Activated CD8-positive, alpha-beta memory T cell treated with anti-CD3 and anti-CD28 coated beads, Interleukin-2, amount 10 ng/mL, durations not matched to agents 7 days and 5 days (primary cell): Measurements from ENCODE around the gene RUBCNL. TPM values are rescaled to one million over a fixed set of nuclear protein-coding genes. Genes with fewer than 3 reads are reported as not detected.

Experiments
- ATAC-seq: fragments of 150-1000 bp; cut with Tn5 transposase; one replicate; pipeline ENCODE4 v1.10.0; 2021; ENCODE audit warnings: moderate library complexity
- CTCF ChIA-PET: fragments of 350-600 bp; sonication (Branson Sonifier 250); formaldehyde crosslinking; loops from one replicate; lab custom pipeline; 2021; ENCODE audit warnings: antibody characterized with exemption; lab: Charles Lee
- DNase-seq: peaks from one replicate; pipeline ENCODE4 v3.0.0-alpha.2; 2020
- H3K27ac Mint-ChIP-seq: one replicate; pipeline ENCODE4 v1.8.0; 2021; ENCODE audit warnings: mild to moderate bottlenecking, mixed read lengths
- H3K27me3 Mint-ChIP-seq: one replicate; pipeline ENCODE4 v1.8.0; 2021; ENCODE audit warnings: mixed read lengths
- H3K36me3 Mint-ChIP-seq: one replicate; pipeline ENCODE4 v1.8.0; 2021; ENCODE audit warnings: mild to moderate bottlenecking, mixed read lengths
- H3K4me1 Mint-ChIP-seq: one replicate; pipeline ENCODE4 v1.8.0; 2021; ENCODE audit warnings: mixed read lengths
- H3K4me3 Mint-ChIP-seq: one replicate; pipeline ENCODE4 v1.8.0; 2021; ENCODE audit warnings: mild to moderate bottlenecking, moderate library complexity, mixed read lengths
- H3K9me3 Mint-ChIP-seq: one replicate; pipeline ENCODE4 v1.8.0; 2022; ENCODE audit warnings: low read depth, mixed read lengths
- total RNA-seq, 2 experiments: library from RNA; stranded (reverse); gene quantifications; one replicate each; pipeline ENCODE4 v1.2.3, GENCODE V29; 2021

Gene RUBCNL
- total RNA-seq, 2 experiments from 2014 or later: not detected

DNA sequence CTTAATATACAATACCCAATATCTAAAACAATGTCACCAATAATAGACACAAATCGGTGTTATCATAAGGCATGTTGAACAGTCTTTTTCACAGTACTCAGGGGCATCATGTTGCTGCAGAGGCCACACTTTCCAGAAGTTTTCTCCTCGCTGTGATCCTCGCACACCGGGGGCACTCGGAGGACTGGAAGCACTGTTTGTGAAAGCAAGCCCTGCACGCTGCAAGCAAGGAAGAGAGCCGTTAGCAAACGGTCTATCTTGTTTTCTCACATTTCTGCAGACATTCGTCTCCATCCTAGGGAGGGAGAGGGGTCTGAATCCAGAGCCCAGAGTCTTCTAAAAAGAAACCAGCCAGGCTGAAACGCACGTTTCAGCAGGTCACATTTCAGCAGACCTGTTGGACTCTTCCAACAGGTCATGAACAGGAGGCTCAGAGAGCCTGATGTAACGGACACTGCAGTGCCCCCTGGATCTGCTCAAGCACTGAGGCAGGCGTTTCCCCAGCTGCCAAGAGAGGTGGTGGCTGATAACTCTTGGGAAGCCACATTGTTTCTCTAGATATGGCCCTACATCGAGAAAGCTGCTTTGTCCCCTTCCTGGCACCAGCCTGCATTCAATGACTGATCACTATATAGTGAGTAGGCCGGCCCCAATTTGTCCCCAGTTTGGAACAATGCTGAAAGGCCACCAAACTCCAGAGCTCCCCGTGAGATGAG is 43.6 kb downstream of the RUBCNL start:
- Mint-ChIP-seq H3K27me3 (no peaks in the 10 kb centered on the region), H3K36me3 (peaks cover 3% of the 10 kb centered on the region), H3K9me3 (peaks cover 2% of the 10 kb centered on the region), H3K4me1 (peaks cover 27% of the 10 kb centered on the region), H3K4me3 (no peak overlapping the region), H3K27ac (no peak overlapping the region)
- CTCF ChIA-PET: no interaction called here
- DNase-seq: no peak
- ATAC-seq: no peak

DNA sequence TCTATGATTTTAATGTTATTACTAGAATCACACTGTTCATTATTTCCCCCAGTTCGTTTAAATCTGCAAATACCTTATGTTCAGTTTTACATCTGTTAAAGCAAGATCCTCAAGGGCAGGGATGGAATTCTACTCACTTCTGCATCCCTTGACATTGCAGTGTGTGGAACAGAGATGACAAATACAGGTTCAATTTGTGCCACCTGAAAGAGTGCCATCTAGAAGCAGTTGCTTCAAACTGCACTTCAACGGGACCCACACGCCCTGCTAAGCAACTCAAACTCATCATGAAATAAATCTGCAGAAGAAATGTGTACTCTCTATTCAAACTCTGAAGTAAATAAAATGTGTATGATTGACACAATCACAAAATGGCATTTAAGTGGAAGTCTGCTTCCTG is 44.5 kb downstream of the RUBCNL start:
- Mint-ChIP-seq H3K27ac (no peak overlapping the region), H3K36me3 (peaks cover 2% of the 10 kb centered on the region), H3K27me3 (no peaks in the 10 kb centered on the region), H3K9me3 (no peaks in the 10 kb centered on the region), H3K4me3 (no peak overlapping the region), H3K4me1 (peaks cover 28% of the 10 kb centered on the region)
- no peak for ATAC-seq
- no peak for DNase-seq
- CTCF ChIA-PET: no interaction called here

DNA sequence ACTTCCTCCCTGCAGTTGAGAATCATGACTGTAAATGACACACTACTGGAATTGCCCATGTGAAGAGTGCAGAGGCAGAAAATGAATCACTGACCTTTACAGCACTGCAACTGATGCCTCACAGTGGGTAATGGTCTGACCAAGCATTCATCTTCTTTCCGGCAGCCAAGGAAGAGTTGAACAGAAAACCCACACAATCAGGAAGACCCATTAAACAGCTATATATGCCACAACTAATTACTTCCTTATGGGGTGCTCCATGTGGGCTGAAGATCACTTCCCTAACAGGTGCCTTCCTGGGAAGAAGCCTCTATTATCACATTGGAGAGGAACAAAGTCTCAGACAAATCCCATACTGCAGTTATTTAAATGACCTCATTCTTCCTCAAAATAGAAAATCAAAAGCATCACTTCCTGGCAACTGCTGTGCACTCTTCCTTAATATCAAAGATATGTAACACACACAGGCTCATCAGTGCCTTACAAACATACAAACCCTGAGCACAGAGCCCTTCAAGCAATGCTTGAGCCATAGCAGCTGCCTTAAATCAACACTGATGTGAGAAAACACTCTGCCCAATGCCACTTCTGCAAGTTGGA is 45.8 kb downstream of the RUBCNL start:
- peaks cover 28% of the 10 kb centered on the region for H3K4me1 Mint-ChIP-seq

DNA sequence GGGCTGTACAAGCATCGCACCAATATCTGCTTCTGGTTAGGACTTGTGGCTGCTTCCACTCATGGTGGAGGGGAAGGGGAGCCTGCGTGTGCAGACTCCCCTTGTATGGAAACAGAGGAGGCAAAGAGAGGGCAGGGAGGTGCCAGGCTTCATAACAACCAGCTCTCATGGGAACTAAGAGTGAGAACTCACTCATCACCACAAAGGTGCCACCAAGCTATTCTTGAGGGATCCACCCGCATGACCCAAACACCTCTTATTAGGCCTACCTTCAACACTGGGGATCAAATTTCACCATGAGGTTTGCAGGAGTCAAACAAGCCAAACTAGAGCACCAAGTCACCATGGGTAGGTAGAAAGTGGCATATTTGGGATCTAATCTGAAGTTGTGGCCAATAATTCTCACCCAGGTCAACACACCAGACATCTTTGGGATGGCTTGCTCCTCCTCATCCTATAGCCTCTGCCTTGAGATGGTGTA is 46.4 kb downstream of the RUBCNL start:
- H3K4me1 Mint-ChIP-seq: peaks cover 28% of the 10 kb centered on the region
- peaks cover 4% of the 10 kb centered on the region for H3K36me3 Mint-ChIP-seq
- ATAC-seq: peak; percentile 15
- no peak for DNase-seq
- H3K27ac Mint-ChIP-seq: peak overlapping the region; percentile 60
- H3K4me3 Mint-ChIP-seq: no peak overlapping the region
- CTCF ChIA-PET: no interaction called here
- no peaks in the 10 kb centered on the region for H3K27me3 Mint-ChIP-seq
- peaks cover 2% of the 10 kb centered on the region for H3K9me3 Mint-ChIP-seq

More for the DNA sequence above, 45.8 kb downstream of the RUBCNL start:
- Mint-ChIP-seq H3K36me3 (peaks cover 4% of the 10 kb centered on the region), H3K9me3 (peaks cover 2% of the 10 kb centered on the region), H3K27me3 (no peaks in the 10 kb centered on the region), H3K27ac (peak overlapping the region; percentile 60), H3K4me3 (no peak overlapping the region)
- ATAC-seq: peak; percentile 86
- DNase-seq: peak; percentile 55
- CTCF ChIA-PET: no interaction called here

DNA sequence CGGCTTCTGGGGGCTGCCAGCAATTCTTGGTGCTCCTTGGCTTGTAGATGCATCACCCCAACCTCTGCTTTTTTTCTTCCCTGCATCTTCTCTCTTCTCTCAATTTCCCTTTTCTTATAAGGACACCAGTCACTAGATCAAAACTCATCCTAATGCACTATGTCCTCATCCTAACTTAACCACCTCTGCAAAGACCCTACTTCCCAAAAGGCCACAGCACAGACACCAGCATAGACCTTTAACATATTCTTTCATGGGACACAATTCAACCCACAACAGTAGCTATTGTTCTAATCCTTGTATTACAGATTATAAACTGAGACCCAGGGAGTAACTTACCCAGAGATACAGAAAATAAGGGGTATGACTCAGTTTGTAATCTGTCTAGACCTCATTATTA is 47.0 kb downstream of the RUBCNL start:
- Mint-ChIP-seq H3K4me3 (no peak overlapping the region), H3K4me1 (peaks cover 28% of the 10 kb centered on the region), H3K9me3 (peaks cover 2% of the 10 kb centered on the region), H3K36me3 (peaks cover 4% of the 10 kb centered on the region), H3K27me3 (no peaks in the 10 kb centered on the region), H3K27ac (peak overlapping the region; percentile 11)
- ATAC-seq (no peak), DNase-seq (no peak)
- CTCF ChIA-PET: no interaction called here

DNA sequence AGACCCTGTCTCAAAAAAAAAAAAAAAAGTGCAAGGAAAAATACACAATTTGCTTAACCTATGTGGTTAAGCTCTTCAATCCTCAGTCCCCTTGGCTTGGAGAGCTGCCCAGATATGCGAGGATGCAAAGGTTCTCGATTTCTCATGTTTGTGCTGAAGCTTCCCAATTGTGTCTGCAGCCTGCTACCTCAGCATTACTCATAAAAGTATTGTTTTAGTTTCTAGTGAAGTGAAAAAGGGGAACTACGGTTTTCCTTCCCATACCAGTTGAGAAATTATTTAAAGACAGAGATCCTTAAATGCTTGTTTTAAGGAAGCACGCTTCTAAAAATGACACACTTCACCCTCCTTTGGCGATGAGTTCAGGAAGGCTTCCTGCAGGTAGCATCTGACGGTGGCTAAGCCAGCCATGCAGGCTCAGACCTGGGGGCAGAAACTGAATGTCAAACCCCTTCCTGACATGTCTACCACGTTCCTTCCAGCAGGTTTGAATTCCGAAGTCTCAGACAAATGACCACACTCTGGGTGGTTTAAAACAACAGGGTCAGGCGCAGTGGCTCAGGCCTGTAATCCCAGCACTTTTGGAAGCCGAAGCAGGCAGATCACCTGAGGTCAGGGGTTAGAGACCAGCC is 47.9 kb downstream of the RUBCNL start:
- peaks cover 2% of the 10 kb centered on the region for H3K9me3 Mint-ChIP-seq
- peaks cover 8% of the 10 kb centered on the region for H3K36me3 Mint-ChIP-seq
- H3K4me1 Mint-ChIP-seq: peaks cover 35% of the 10 kb centered on the region
- no peak for DNase-seq
- no peak overlapping the region for H3K4me3 Mint-ChIP-seq
- no peak overlapping the region for H3K27ac Mint-ChIP-seq
- CTCF ChIA-PET: no interaction called here
- no peak for ATAC-seq
- H3K27me3 Mint-ChIP-seq: no peaks in the 10 kb centered on the region

DNA sequence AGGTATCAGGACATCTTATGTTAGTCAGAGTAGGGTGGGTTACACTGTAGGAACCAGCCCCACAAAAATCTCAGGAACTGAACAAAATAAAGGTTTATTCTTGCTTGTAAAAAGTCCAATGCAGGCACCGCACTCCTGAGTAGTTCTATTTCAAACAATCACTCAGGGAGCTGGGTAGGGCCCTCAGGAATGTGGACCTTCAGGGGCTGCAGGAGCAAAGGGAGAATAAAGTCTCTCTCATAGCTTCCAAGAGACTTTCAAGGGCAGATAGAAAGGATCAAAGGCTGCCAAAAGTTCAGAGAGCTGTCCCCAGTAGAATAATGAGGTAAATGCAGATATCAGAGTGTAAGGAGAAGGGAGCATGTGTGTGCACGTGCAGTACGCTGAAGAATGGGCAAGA is 49.4 kb downstream of the RUBCNL start:
- no peak for ATAC-seq
- H3K27me3 Mint-ChIP-seq: no peaks in the 10 kb centered on the region
- CTCF ChIA-PET: interaction anchor here (1.1 kb wide), 1 partner anchor 16 kb away, joined by 3 read pairs; no protein-coding TSS in a partner anchor
- H3K4me3 Mint-ChIP-seq: no peak overlapping the region
- DNase-seq: no peak
- H3K36me3 Mint-ChIP-seq: peaks cover 8% of the 10 kb centered on the region
- peaks cover 46% of the 10 kb centered on the region for H3K4me1 Mint-ChIP-seq
- H3K9me3 Mint-ChIP-seq: peaks cover 2% of the 10 kb centered on the region
- no peak overlapping the region for H3K27ac Mint-ChIP-seq

DNA sequence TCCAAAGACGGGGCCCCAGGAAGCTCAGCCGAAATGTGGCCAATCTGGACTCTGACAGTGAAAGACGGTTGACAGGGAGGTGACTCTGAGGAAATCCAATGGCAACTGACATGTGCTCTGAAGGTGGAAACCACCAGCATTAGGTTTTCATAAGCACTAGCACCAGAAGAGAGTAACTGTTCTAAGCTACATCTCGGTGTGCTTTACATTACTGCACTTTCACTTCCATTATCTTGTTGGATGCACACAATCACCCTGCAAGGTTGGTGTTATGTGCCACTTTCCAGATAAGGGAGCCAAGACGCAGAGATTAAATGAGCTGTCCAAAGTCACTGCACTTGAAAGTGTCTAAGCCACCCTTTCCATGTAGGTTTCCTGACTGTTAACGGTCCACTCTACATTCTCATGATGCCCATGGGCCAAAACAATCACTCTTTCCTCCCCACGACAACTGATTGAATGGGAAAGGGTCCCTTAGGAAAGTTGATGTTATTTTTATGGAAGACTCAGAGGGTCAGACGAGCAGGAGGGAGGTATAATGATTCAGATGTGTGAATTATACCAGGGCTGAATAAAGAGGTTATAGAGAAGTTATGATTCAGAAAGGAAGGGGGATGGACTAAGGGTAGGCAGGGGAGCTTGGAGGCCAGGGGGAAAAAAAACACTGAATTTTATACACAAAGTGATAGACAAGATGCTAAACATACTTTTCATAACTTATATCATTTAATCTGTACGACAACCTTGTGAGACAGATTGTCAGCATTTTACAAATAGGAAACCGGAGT is 52.8 kb downstream of the RUBCNL start:
- DNase-seq: no peak
- CTCF ChIA-PET: interaction anchor here (1.9 kb wide), 1 partner anchor 13 kb away, joined by 9 read pairs; no protein-coding TSS in a partner anchor
- peaks cover 4% of the 10 kb centered on the region for H3K27me3 Mint-ChIP-seq
- ATAC-seq: no peak
- no peak overlapping the region for H3K4me3 Mint-ChIP-seq
- peaks cover 6% of the 10 kb centered on the region for H3K36me3 Mint-ChIP-seq
- peaks cover 2% of the 10 kb centered on the region for H3K9me3 Mint-ChIP-seq
- peaks cover 47% of the 10 kb centered on the region for H3K4me1 Mint-ChIP-seq
- peak overlapping the region; percentile 34 for H3K27ac Mint-ChIP-seq

DNA sequence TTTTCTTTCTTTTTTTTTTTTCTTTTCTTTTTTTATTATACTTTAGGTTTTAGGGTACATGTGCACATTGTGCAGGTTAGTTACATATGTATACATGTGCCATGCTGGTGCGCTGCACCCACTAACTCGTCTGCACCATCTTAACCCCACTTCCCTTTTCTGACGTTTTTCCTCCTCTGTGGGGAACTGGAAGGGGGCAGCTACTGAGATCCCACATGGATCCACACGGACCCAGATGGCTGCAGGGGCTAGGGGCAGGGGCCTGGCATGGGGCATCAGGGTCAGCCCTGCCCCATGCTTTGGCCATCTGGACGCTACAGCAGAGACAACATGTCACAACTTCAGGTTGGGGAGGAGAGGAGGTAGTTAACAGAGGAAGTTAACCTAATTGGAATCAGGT is 54.3 kb downstream of the RUBCNL start:
- DNase-seq (no peak), ATAC-seq (no peak)
- H3K4me3 Mint-ChIP-seq: no peak overlapping the region
- peaks cover 42% of the 10 kb centered on the region for H3K4me1 Mint-ChIP-seq
- no peak overlapping the region for H3K27ac Mint-ChIP-seq
- peaks cover 2% of the 10 kb centered on the region for H3K9me3 Mint-ChIP-seq
- peaks cover 6% of the 10 kb centered on the region for H3K36me3 Mint-ChIP-seq
- CTCF ChIA-PET: interaction anchor here (0.7 to 1.6 kb wide), 2 partner anchors 11 to 12 kb away, joined by 4 to 5 read pairs; no protein-coding TSS in a partner anchor
- H3K27me3 Mint-ChIP-seq: peaks cover 8% of the 10 kb centered on the region

DNA sequence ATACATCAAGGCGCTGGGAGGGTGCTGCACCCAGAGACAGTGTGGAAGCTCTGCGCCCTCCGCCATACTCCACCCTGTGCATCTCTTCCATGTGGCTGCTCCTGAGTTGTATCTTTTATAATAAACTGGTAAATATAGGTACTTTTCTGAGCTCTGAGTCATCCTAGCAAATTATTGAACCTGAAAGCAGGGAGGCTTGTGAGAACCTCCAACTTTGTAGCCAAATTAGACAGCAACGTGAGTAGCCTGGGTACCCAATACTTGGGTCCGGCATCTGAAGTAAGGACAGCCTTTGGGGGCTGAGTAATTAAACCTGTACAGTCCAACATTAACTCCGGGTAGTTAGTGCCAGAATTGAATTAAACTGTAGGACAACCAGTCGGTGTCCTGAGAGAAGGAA is 57.4 kb downstream of the RUBCNL start:
- no peaks in the 10 kb centered on the region for H3K9me3 Mint-ChIP-seq
- H3K27me3 Mint-ChIP-seq: peaks cover 8% of the 10 kb centered on the region
- ATAC-seq (no peak), DNase-seq (no peak)
- H3K36me3 Mint-ChIP-seq: peaks cover 2% of the 10 kb centered on the region
- H3K4me1 Mint-ChIP-seq: peaks cover 40% of the 10 kb centered on the region
- H3K4me3 Mint-ChIP-seq: no peak overlapping the region
- H3K27ac Mint-ChIP-seq: no peak overlapping the region
- CTCF ChIA-PET: interaction anchor here (1.7 to 1.9 kb wide), 3 partner anchors 8 to 706 kb away, joined by 3 to 6 read pairs (median 4); no protein-coding TSS in a partner anchor

DNA sequence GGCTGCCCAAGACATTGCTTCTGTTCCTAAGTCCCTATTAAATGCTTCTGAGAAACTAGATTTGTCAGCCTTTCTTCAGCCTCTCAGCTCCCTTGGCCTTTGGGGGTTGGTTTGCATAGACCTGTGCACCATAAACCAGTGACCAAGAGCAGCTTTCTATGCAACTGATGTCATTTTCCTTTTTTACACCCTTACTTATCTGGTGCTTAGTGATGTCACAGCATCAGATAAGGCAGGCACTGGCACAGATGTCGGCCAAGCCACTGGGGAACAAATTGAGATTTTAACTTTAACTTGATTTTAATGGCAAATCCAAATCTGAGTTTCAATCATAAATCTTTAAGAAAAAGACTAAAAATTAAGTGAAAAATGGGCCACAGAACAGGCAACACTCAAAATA is 59.8 kb downstream of the RUBCNL start:
- CTCF ChIA-PET: no interaction called here
- no peak for ATAC-seq
- no peak overlapping the region for H3K27ac Mint-ChIP-seq

DNA sequence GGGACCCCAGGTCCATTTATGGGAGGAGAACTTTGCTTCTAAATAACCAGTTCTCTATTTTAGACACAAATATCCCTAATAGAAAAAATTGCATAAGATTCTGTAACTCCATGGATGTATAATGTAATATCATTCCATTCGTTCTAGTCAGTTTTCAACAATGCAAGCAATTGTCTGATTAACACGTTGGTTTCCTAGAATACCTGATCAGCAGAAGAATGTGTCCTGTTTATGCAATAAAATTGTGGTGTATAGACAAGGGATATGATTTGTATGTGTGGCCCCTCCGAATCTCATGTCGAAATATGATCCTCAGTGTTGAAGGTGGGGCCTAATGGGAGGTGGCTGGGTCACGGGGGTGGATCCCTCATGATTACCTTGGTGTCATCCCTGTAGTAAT is 62.1 kb downstream of the RUBCNL start:
- Mint-ChIP-seq H3K36me3 (no peaks in the 10 kb centered on the region), H3K9me3 (no peaks in the 10 kb centered on the region), H3K27ac (no peak overlapping the region), H3K4me3 (no peak overlapping the region), H3K4me1 (peaks cover 20% of the 10 kb centered on the region), H3K27me3 (peaks cover 6% of the 10 kb centered on the region)
- no peak for DNase-seq
- CTCF ChIA-PET: no interaction called here
- no peak for ATAC-seq

More for the DNA sequence above, 59.8 kb downstream of the RUBCNL start:
- no peak for DNase-seq
- peaks cover 8% of the 10 kb centered on the region for H3K27me3 Mint-ChIP-seq
- H3K9me3 Mint-ChIP-seq: no peaks in the 10 kb centered on the region
- no peaks in the 10 kb centered on the region for H3K36me3 Mint-ChIP-seq
- H3K4me1 Mint-ChIP-seq: peaks cover 21% of the 10 kb centered on the region
- no peak overlapping the region for H3K4me3 Mint-ChIP-seq
